GM12891 (cell line): ENCODE data around the gene ANKS1B.

Experiments
- DNase-seq: peaks from one replicate; pipeline ENCODE4 v3.0.0; 2011; ENCODE audit warnings: low spot score; ENCODE audit not compliant: insufficient read length
- FAIRE-seq: peaks from 2 replicates; lab custom pipeline; 2011; peaks lifted over from hg19 to GRCh38; lab: Jason Lieb, UNC
- PAX5 ChIP-seq: IDR thresholded peaks from 2 replicates; pipeline ENCODE4 v1.6.1; 2011; ENCODE audit warnings: low read length, moderate library complexity, mild to moderate bottlenecking; ENCODE audit not compliant: insufficient read depth, severe bottlenecking
- POLR2A ChIP-seq: IDR thresholded peaks from 2 replicates; pipeline ENCODE4 v1.6.1; 2011; ENCODE audit warnings: low read depth, low read length, control low read depth
- POLR2AphosphoS5 ChIP-seq: IDR thresholded peaks from 2 replicates; pipeline ENCODE4 v1.6.1; 2011; ENCODE audit warnings: low read depth, low read length, control low read depth
- POU2F2 ChIP-seq: IDR thresholded peaks from 2 replicates; pipeline ENCODE4 v1.6.1; 2011; ENCODE audit warnings: low read depth, mild to moderate bottlenecking, control low read depth, low read length, moderate library complexity
- SPI1 ChIP-seq: IDR thresholded peaks from 2 replicates; pipeline ENCODE4 v1.6.1; 2011; ENCODE audit warnings: low read depth, low read length, control low read depth
- TAF1 ChIP-seq: IDR thresholded peaks from 2 replicates; pipeline ENCODE4 v1.6.1; 2011; ENCODE audit warnings: low read depth, low read length, control low read depth

Gene ANKS1B

GRCh38 chr12:99558109-99558508, 426.6 kb downstream of the ANKS1B start:
- no peak for DNase-seq
- no peak for TF ChIP-seq POLR2A
- TF ChIP-seq POLR2AphosphoS5 = no peak
- FAIRE-seq = no peak

GRCh38 chr12:99553461-99553860, 431.3 kb downstream of the ANKS1B start:
- TF ChIP-seq TAF1 = no peak
- TF ChIP-seq PAX5 = no peak
- no peak for TF ChIP-seq SPI1
- FAIRE-seq = no peak
- DNase-seq = no peak

GRCh38 chr12:99552022-99552421, 432.7 kb downstream of the ANKS1B start:
- DNase-seq (no peak), FAIRE-seq (no peak)
- TF ChIP-seq POU2F2 (no peak), PAX5 (no peak), POLR2AphosphoS5 (no peak), TAF1 (no peak), SPI1 (no peak), POLR2A (no peak)

- no peak for FAIRE-seq
Observed at GRCh38 chr12:99549651-99550050, 435.1 kb downstream of the ANKS1B start.

GRCh38 chr12:99549196-99549595, 435.5 kb downstream of the ANKS1B start:
- TF ChIP-seq POU2F2 = no peak
- TF ChIP-seq POLR2A = no peak
- TF ChIP-seq TAF1 = no peak
- TF ChIP-seq SPI1 = no peak
- TF ChIP-seq PAX5 = no peak
- no peak for TF ChIP-seq POLR2AphosphoS5
- FAIRE-seq = no peak
- no peak for DNase-seq

More at GRCh38 chr12:99549651-99550050, 435.1 kb downstream of the ANKS1B start:
- TF ChIP-seq PAX5 = no peak
- TF ChIP-seq POU2F2 = no peak
- no peak for TF ChIP-seq POLR2A
- no peak for TF ChIP-seq TAF1
- TF ChIP-seq POLR2AphosphoS5 = no peak
- no peak for TF ChIP-seq SPI1
- DNase-seq = no peak

- no peak for DNase-seq
- no peak for FAIRE-seq
- TF ChIP-seq TAF1 (no peak), POLR2A (no peak), PAX5 (no peak)
Observed at GRCh38 chr12:99544457-99544856, 440.3 kb downstream of the ANKS1B start.

- FAIRE-seq (no peak), DNase-seq (no peak)
- peak; percentile 61; the same call in 1 of the 2 replicates for TF ChIP-seq POU2F2
- no peak for TF ChIP-seq PAX5
Observed at GRCh38 chr12:99529966-99530365, 454.8 kb downstream of the ANKS1B start.

- no peak for DNase-seq
- FAIRE-seq = no peak
- TF ChIP-seq PAX5 (no peak), POU2F2 (no peak), POLR2AphosphoS5 (no peak), POLR2A (no peak), SPI1 (no peak), TAF1 (no peak)
Observed at GRCh38 chr12:99528478-99528877, 456.3 kb downstream of the ANKS1B start.

- no peak for TF ChIP-seq POU2F2
- no peak for TF ChIP-seq SPI1
- no peak for TF ChIP-seq PAX5
- TF ChIP-seq TAF1 = no peak
- TF ChIP-seq POLR2AphosphoS5 = no peak
- no peak for TF ChIP-seq POLR2A
Observed at GRCh38 chr12:99523853-99524252, 460.9 kb downstream of the ANKS1B start.

GRCh38 chr12:99522456-99522855, 462.3 kb downstream of the ANKS1B start:
- DNase-seq (no peak), FAIRE-seq (no peak)
- no peak for TF ChIP-seq POLR2A
- no peak for TF ChIP-seq POU2F2
- TF ChIP-seq SPI1 = no peak
- no peak for TF ChIP-seq TAF1
- TF ChIP-seq POLR2AphosphoS5 = no peak
- TF ChIP-seq PAX5 = no peak

More at GRCh38 chr12:99523853-99524252, 460.9 kb downstream of the ANKS1B start:
- FAIRE-seq (no peak), DNase-seq (no peak)

GRCh38 chr12:99521664-99522063, 463.1 kb downstream of the ANKS1B start:
- TF ChIP-seq POLR2A (no peak), PAX5 (no peak), POU2F2 (no peak), TAF1 (no peak), POLR2AphosphoS5 (no peak), SPI1 (no peak)
- no peak for FAIRE-seq
- no peak for DNase-seq
